Esophagus (tissue), 2 donors: ENCODE data around the gene ZNF691. TPM values are rescaled to one million over a fixed set of nuclear protein-coding genes. Genes with fewer than 3 reads are reported as not detected.
A peak's percentile ranks its signal among the peaks of the same experiment; 100 is the strongest.

Source experiments
- H3K27ac ChIP-seq, 2 donors: one replicate each; pipeline ENCODE4 v1.5.1; 2013; ENCODE audit warnings: low read depth in 2 of 2, mild to moderate bottlenecking in 2 of 2, inconsistent platforms in 1 of 2, low read length in 1 of 2, moderate library complexity in 1 of 2
- H3K27me3 ChIP-seq, 2 donors: one replicate each; pipeline ENCODE4 v1.6.1; 2013; ENCODE audit warnings: low read length in 2 of 2, control low read depth in 1 of 2, mild to moderate bottlenecking in 1 of 2; ENCODE audit not compliant: insufficient read depth in 2 of 2, control insufficient read depth in 1 of 2
- H3K36me3 ChIP-seq, 2 donors: one replicate each; pipeline ENCODE4 v1.6.1; 2013; ENCODE audit warnings: low read length in 1 of 2; ENCODE audit not compliant: control insufficient read depth in 2 of 2, insufficient read depth in 2 of 2
- H3K4me1 ChIP-seq, 2 donors: one replicate each; pipeline ENCODE4 v1.6.1; 2013; ENCODE audit warnings: low read length in 1 of 2; ENCODE audit not compliant: control insufficient read depth in 2 of 2, insufficient read depth in 2 of 2
- H3K4me3 ChIP-seq, 2 donors: one replicate each; pipeline ENCODE4 v1.5.1; 2013; ENCODE audit warnings: low read length in 2 of 2, mild to moderate bottlenecking in 2 of 2, low read depth in 1 of 2, moderate library complexity in 1 of 2
- H3K9me3 ChIP-seq, 2 donors: one replicate each; pipeline ENCODE4 v1.6.1; 2013; ENCODE audit warnings: mild to moderate bottlenecking in 2 of 2, low read depth in 1 of 2, low read length in 1 of 2, moderate library complexity in 1 of 2; ENCODE audit not compliant: control insufficient read depth in 2 of 2, insufficient read depth in 1 of 2
- WGBS, 2 donors: extraction: QIAGEN DNeasy Blood & Tissue Kit; methylation state at CpG; one replicate each; pipeline ENCODE4 v1.1.7; 2013; 5-methylcytosine and 5-hydroxymethylcytosine counted together
- polyA plus RNA-seq, 2 donors: library from polyadenylated mRNA; stranded (reverse); fragments of 200-250 nt; gene quantifications; one replicate each; pipeline ENCODE4 v1.2.3, GENCODE V29; 2013
- donor health status: healthy with polysubstance abuse.
- donor health status: Bipolar disorder and iron deficiency.

ZNF691 gene
- polyA plus RNA-seq, 2 donors: 4.4 to 5.7 TPM

DNA sequence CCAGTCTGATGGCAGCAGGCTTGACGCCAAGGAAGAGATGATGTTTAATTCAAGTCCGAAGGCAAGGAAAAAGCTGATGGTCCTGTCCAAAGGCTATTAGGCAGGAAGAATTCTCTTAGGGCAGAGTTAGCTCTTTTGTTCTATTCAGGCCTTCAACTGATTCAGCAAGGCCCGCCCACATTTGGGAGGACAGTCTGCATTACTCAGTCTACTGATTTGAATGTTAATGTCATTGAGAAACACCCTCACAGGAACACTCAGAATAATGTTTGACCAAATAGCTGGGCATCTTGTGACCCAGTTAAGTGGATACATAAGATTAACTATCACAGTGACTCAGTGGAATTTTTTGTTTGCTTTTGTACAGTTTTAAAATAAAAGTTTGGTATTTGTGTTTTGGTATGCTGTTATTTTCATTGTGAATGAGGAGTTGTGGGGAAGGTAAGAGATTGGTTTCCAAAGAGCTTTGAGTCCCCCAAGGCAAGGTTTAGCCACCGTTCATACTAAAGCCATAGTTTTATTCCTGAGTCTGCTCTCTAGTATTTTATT is 1.7 kb upstream of the ZNF691 start:
- WGBS, 2 donors: 87 to 92% methylated on average over 4 of the region's 4 CpGs
- H3K36me3 ChIP-seq: peaks cover 0 to 5% of the 10 kb centered on the region in 2 donors
- H3K27ac ChIP-seq: peak overlapping the region in 1 of 2 donors; percentile 30
- no peaks in the 10 kb centered on the region for H3K9me3 ChIP-seq
- H3K4me1 ChIP-seq: peaks cover 0 to 7% of the 10 kb centered on the region in 2 donors
- H3K4me3 ChIP-seq: no peak overlapping the region
- H3K27me3 ChIP-seq: no peaks in the 10 kb centered on the region

DNA sequence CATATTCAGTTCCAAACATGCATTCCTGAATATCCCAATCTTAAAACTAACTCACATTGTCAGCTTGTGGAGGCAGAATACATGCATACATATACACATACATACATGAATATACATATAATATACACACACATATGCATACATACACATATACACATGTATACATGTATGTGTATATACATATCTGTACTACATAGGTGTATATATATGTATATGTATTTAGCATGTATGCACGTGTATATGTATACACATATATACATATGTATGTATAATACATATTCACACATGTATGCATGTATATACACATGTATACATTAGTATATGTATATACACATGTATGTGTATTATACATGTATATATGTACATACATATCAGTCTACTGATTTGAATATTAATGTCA is 1.2 kb upstream of the ZNF691 start:
- Histone ChIP-seq H3K27me3 (no peaks in the 10 kb centered on the region), H3K4me1 (peaks cover 0 to 7% of the 10 kb centered on the region in 2 donors), H3K36me3 (peaks cover 3 to 7% of the 10 kb centered on the region in 2 donors), H3K9me3 (no peaks in the 10 kb centered on the region), H3K4me3 (no peak overlapping the region), H3K27ac (no peak overlapping the region)
- 67 to 69% methylated on average over 1 of the region's 1 CpG for WGBS, 2 donors

DNA sequence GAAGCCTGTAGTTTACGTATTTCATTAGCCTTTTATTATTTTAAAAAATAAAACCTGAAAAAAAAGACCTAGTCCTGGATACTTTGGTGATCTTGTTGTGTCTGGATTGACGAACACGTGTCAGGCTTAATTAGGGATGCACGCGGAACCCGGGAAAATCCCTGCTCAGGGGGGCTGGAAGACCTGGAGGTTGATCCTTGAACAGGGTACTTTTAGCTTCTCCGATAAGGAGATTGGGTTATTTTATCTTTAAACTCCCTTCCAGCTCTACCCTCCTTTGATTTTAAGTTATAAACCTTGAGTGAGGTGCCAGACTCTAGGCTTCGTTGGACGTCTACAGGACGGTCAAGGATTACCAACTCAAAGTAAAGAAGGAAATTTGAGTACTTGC is 552 bp upstream of the ZNF691 start:
- H3K4me1 ChIP-seq: peaks cover 0 to 7% of the 10 kb centered on the region in 2 donors
- peak overlapping the region in 1 of 2 donors; percentile 58 for H3K27ac ChIP-seq
- 6 to 9% methylated on average over 10 of the region's 10 CpGs for WGBS, 2 donors
- no peaks in the 10 kb centered on the region for H3K27me3 ChIP-seq
- H3K4me3 ChIP-seq: peak overlapping the region; percentile 45 to 63
- H3K9me3 ChIP-seq: peaks cover 0 to 2% of the 10 kb centered on the region in 2 donors
- H3K36me3 ChIP-seq: peaks cover 5 to 7% of the 10 kb centered on the region in 2 donors

DNA sequence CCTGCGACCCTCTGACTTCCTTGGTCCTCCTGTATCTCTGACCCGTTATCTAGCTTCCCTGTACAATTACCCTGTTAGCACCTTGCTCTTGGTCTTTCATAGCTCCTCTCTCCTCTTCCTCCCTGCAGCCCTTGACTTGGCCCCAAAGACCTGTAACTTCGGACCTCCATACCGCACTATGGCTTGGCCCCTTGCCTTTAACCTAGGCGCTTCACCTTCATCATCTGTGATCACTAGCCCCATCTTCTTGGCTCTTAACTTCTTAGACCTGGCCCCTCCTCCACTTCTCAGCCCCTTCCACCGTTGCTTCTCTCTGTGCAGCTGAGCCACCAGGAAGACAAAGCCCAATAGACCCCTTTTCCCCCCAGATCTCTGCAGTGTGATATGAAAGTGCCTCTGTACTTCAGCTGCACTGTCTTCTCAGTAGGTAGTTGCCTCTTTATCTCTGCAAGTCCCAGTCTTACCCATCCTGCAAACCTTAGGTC is 740 bp downstream of the ZNF691 start:
- peaks cover 0 to 8% of the 10 kb centered on the region in 2 donors for H3K9me3 ChIP-seq
- H3K4me1 ChIP-seq: peaks cover 0 to 7% of the 10 kb centered on the region in 2 donors
- H3K4me3 ChIP-seq: peak overlapping the region; percentile 73 to 91
- no peak overlapping the region for H3K27ac ChIP-seq
- H3K27me3 ChIP-seq: no peaks in the 10 kb centered on the region
- WGBS, 2 donors: 6 to 8% methylated on average over 6 of the region's 6 CpGs
- peaks cover 10% of the 10 kb centered on the region in 2 donors for H3K36me3 ChIP-seq

DNA sequence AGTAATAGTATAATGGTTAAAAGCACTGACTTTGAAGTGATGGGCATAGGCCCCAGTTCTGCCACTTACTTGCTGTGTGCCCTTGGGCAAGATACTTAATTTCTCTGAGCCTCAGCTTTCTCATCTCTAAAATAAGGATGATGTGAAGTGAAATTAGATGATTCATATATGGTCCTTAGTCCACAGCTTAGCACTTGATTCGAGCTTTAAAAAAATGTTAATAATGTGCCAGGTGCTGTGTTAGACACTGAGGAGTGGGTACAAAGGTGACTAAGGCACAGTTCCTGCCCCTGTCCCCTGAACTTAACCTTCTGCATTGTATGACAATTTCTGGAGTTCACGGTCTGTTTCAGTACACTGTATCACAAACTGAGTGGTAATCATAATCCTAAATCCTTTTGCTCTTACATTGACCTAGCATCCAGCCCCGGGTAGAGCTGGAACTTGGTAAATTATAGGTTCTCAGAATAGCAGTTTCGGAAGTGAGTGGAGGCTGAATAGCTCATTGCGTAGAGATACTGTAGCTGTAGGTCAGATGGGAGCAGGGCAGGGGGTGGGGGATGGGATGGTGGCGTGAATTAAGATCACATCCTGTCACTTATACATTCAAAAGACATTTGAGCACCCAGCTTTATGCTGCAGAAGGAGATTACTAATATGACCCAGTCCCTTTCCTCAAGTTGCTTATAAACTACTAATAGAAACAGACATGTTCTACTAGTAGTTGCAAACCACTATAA is 1.5 kb downstream of the ZNF691 start:
- Histone ChIP-seq H3K36me3 (peaks cover 7 to 10% of the 10 kb centered on the region in 2 donors), H3K27ac (no peak overlapping the region), H3K9me3 (peaks cover 0 to 8% of the 10 kb centered on the region in 2 donors), H3K4me3 (no peak overlapping the region), H3K27me3 (no peaks in the 10 kb centered on the region), H3K4me1 (peaks cover 0 to 7% of the 10 kb centered on the region in 2 donors)
- 66 to 68% methylated on average over 6 of the region's 6 CpGs for WGBS, 2 donors

DNA sequence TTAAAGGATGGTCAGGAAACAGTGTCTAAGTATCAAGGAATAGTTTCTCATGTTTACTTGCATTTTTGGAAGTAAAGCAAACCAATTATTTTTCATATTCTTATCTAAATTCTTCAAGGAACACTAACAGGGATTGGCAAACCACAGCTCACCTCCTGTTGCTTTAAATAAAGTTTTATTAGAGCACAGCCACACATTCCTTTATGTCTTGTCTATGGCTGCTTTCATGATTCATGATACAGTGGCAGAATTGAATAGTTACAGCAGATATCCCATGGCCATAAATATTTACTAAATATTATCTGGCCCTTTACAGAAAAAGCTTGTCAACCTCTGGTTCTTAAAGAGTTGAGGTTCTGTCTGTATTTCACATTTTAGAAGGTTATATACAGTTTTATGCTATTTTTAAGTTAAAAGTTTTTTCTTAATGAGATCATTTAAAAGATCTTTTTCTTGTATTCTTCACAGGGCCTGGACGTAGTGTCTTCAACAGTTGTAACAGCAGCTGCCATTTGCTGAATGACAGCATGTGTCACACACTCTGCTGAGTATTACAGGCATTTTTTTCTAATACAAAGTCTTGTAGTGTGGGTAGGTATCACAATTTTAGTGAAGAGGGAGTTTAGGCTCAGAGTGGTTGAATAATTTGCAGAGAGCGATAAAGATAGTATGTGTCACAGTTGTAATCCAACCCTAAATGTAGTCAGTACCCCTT is 2.6 kb downstream of the ZNF691 start:
- Histone ChIP-seq H3K4me1 (peaks cover 0 to 7% of the 10 kb centered on the region in 2 donors), H3K9me3 (peaks cover 0 to 8% of the 10 kb centered on the region in 2 donors), H3K27me3 (no peaks in the 10 kb centered on the region), H3K27ac (no peak overlapping the region), H3K4me3 (no peak overlapping the region), H3K36me3 (peaks cover 7 to 10% of the 10 kb centered on the region in 2 donors)
- 93 to 95% methylated on average over 2 of the region's 2 CpGs for WGBS, 2 donors

DNA sequence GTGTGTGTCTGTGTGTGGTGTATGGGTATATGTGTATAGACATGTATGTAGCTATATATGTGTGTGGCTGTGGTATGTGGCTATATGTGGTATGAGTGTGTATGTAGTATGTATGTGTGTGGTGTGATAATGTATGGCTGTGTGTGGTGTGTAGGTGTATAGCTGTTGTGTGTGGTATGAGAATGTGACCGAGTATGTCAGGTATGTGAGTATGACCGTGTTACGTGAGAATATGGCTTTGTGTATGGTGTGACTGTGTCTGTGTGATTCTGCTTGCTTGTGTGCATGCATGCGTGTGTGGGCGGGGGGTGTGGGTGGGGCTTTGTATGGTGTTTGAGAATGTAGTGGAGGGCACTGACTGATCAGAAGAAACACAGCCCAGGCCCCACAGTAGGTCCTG is 3.5 kb downstream of the ZNF691 start:
- no peak overlapping the region for H3K27ac ChIP-seq
- H3K36me3 ChIP-seq: peaks cover 7 to 10% of the 10 kb centered on the region in 2 donors
- no peaks in the 10 kb centered on the region for H3K27me3 ChIP-seq
- WGBS, 2 donors: 95 to 96% methylated on average over 5 of the region's 5 CpGs
- H3K4me3 ChIP-seq: no peak overlapping the region
- peaks cover 0 to 7% of the 10 kb centered on the region in 2 donors for H3K4me1 ChIP-seq
- H3K9me3 ChIP-seq: peaks cover 0 to 8% of the 10 kb centered on the region in 2 donors

DNA sequence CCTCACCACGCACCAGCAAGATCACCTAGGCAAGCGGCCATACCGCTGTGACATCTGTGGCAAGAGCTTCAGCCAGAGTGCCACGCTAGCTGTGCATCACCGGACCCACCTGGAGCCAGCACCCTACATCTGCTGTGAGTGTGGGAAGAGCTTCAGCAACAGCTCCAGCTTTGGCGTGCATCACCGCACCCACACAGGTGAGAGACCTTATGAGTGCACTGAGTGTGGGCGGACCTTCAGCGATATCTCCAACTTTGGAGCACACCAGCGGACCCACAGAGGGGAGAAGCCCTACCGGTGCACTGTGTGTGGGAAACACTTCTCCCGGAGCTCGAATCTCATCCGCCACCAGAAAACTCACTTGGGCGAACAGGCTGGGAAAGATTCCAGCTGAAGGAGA is 5.0 kb downstream of the ZNF691 start:
- H3K9me3 ChIP-seq: peaks cover 0 to 8% of the 10 kb centered on the region in 2 donors
- H3K27me3 ChIP-seq: no peaks in the 10 kb centered on the region
- H3K27ac ChIP-seq: no peak overlapping the region
- WGBS, 2 donors: 98% methylated on average over 15 of the region's 15 CpGs
- H3K4me1 ChIP-seq: peaks cover 0 to 7% of the 10 kb centered on the region in 2 donors
- no peak overlapping the region for H3K4me3 ChIP-seq
- peaks cover 7 to 10% of the 10 kb centered on the region in 2 donors for H3K36me3 ChIP-seq

DNA sequence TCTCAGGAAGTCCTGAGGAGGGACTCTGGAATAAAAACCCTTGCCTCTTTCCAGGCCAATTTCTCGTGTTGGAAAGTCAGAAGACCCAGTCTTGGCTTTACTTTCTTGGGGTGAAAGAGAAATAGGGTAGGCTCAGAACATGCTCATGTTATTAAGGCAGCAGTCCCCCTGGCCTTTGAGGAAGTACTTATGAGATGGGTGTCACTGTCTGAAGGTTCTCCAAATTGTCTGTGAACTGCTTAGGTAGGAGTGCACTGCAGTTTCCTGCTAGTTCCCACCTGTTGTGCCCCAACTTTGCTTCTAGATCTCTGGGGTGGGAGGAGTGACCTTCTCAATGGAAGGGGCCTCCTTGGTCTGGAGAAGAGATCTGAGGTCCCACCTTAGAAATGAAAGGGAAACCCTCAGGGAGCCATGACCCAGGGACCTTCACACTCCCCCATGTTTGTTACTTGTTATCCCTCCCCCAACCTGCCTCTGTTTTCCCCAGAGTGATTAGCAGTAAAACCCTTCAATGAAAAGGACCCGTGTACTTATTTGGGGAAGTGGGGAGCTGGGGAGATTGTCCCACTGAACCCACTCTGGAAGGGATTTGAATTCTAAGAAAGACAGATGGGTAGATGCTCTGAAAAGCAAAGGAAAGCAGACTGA is 5.7 kb downstream of the ZNF691 start:
- Histone ChIP-seq H3K27me3 (no peaks in the 10 kb centered on the region), H3K27ac (no peak overlapping the region), H3K4me3 (no peak overlapping the region), H3K4me1 (peaks cover 0 to 3% of the 10 kb centered on the region in 2 donors), H3K9me3 (peaks cover 0 to 11% of the 10 kb centered on the region in 2 donors), H3K36me3 (peaks cover 7 to 10% of the 10 kb centered on the region in 2 donors)
- WGBS, 2 donors: 89 to 95% methylated on average over 2 of the region's 2 CpGs
